GM23338 (cell line): ENCODE measurements around the gene TRA2B.

Experiments
- CREB1 ChIP-seq: fragments of 250-450 bp; sonication (Bioruptor Pico); IDR thresholded peaks from 2 replicates; pipeline ENCODE4 v1.5.0; 2020; ENCODE audit warnings: low read depth, mild to moderate bottlenecking, moderate library complexity
- CTCF ChIP-seq, 2 experiments: fragments of 200-600 bp in 1 of 2; sonication (generic) in 1 of 2; conservative IDR thresholded peaks; 2 replicates each; pipeline versions ENCODE4 v1.5.1 to v1.6.1; 2016 to 2017; ENCODE audit warnings: antibody characterized with exemption in 2 of 2, low read depth in 2 of 2, mild to moderate bottlenecking in 2 of 2, moderate library complexity in 1 of 2
- EZH2 ChIP-seq: fragments of 200-600 bp; sonication (generic); IDR thresholded peaks from one replicate; pipeline ENCODE4 v1.8.0; 2017; ENCODE audit warnings: antibody characterized with exemption, mild to moderate bottlenecking, low read depth; ENCODE audit not compliant: unreplicated experiment
- EZH2phosphoT487 ChIP-seq: fragments of 200-600 bp; sonication (generic); IDR thresholded peaks from one replicate; pipeline ENCODE4 v1.8.1; 2018; ENCODE audit warnings: antibody characterized with exemption; ENCODE audit not compliant: unreplicated experiment
- POLR2AphosphoS5 ChIP-seq: IDR thresholded peaks from 2 replicates; pipeline ENCODE4 v1.6.1; 2016; ENCODE audit warnings: antibody characterized with exemption, low read depth
- REST ChIP-seq: IDR thresholded peaks from one replicate; pipeline ENCODE4 v1.6.1; 2018; ENCODE audit warnings: antibody characterized with exemption; ENCODE audit not compliant: unreplicated experiment
- ZNF331 ChIP-seq: fragments of 250-450 bp; sonication (Bioruptor Pico); IDR thresholded peaks from 2 replicates; pipeline ENCODE4 v1.5.0; 2020; ENCODE audit warnings: low read depth, mild to moderate bottlenecking, moderate library complexity

- TF ChIP-seq POLR2AphosphoS5, result no peak
- no peak for TF ChIP-seq CTCF (conservative IDR thresholded peaks at IDR 0.05; ENCODE audit: low read depth in 2 of 2)
- no peak for TF ChIP-seq REST
- no peak for TF ChIP-seq EZH2phosphoT487
- no peak for TF ChIP-seq EZH2
- TF ChIP-seq ZNF331 (CRISPR knock-in tag), result no peak
- no peak for TF ChIP-seq CREB1 (CRISPR knock-in tag)
Measured at GRCh38 chr3:185930393-185931107, 7.3 kb downstream of the TRA2B start.
